Activated CD8-positive, alpha-beta T cell treated with anti-CD3 and anti-CD28 coated beads, Interleukin-2, amount 10 ng/mL, durations not matched to agents 7 days and 5 days (primary cell): ENCODE measurements around the gene ZACN. TPM values are rescaled to one million over a fixed set of nuclear protein-coding genes. Genes with fewer than 3 reads are reported as not detected.
"Not testable (repeated sequence)": the region's sequence is repeated elsewhere in the genome, so short reads cannot be mapped to it uniquely, and the experiment has no call there.

Experiments
- ATAC-seq: fragments of 150-1000 bp; cut with Tn5 transposase; one replicate; pipeline ENCODE4 v1.10.0; 2021; ENCODE audit warnings: moderate library complexity
- CTCF ChIA-PET: fragments of 350-600 bp; sonication (Branson Sonifier 250); formaldehyde crosslinking; loops from one replicate; lab custom pipeline; 2021; ENCODE audit warnings: antibody characterized with exemption; lab: Charles Lee
- POLR2A ChIA-PET: fragments of 350-600 bp; sonication (Branson Sonifier 250); formaldehyde crosslinking; loops from one replicate; lab custom pipeline; 2021; ENCODE audit warnings: antibody characterized with exemption; lab: Charles Lee
- DNase-seq: peaks from one replicate; pipeline ENCODE4 v3.0.0-alpha.2; 2020
- H3K27ac Mint-ChIP-seq: one replicate; pipeline ENCODE4 v1.8.0; 2021; ENCODE audit warnings: mild to moderate bottlenecking, mixed read lengths
- H3K27me3 Mint-ChIP-seq: one replicate; pipeline ENCODE4 v1.8.0; 2021; ENCODE audit warnings: low read depth, mixed read lengths
- H3K36me3 Mint-ChIP-seq: one replicate; pipeline ENCODE4 v1.8.0; 2021; ENCODE audit warnings: low read depth, mixed read lengths
- H3K4me1 Mint-ChIP-seq: one replicate; pipeline ENCODE4 v1.8.0; 2021; ENCODE audit warnings: low read depth, mixed read lengths
- H3K4me3 Mint-ChIP-seq: one replicate; pipeline ENCODE4 v1.8.0; 2021; ENCODE audit warnings: mild to moderate bottlenecking, mixed read lengths
- H3K9me3 Mint-ChIP-seq: one replicate; pipeline ENCODE4 v1.8.0; 2022; ENCODE audit warnings: mixed read lengths; ENCODE audit not compliant: insufficient read depth
- total RNA-seq, 2 experiments: library from RNA; stranded (reverse); gene quantifications; one replicate each; pipeline ENCODE4 v1.2.3, GENCODE V29; 2021

ZACN gene
- total RNA-seq, 2 experiments from 2014 or later: 0.18 to 0.34 TPM

DNA sequence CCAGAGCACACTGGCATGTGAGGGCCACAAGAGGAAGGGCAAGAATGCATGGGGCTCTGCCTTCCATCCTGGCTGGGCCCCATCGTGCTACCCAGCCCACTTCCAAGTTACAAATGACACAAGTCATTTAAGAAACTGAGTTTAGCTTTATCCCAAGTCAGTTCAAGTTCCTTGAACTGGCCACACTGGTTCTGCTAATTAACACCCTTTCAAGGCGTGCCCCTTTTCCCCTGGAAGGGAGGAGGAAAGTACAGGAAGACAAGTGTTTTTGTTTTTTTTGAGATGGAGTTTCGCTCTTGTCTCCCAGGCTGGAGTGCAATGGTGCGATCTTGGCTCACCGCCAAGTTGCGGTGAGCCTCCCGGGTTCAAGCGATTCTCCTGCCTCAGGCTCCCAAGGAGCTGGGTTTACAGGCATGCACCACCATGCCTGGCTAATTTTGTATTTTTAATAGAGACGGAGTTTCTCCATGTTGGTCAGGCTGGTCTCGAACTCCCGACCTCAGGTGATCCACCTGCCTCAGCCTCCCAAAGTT, 34.4 kb upstream of the ZACN start:
- POLR2A ChIA-PET, H3K4me3 Mint-ChIP-seq, DNase-seq, H3K27ac Mint-ChIP-seq, H3K27me3 Mint-ChIP-seq, ATAC-seq, H3K9me3 Mint-ChIP-seq, H3K4me1 Mint-ChIP-seq: not testable (repeated sequence)
- H3K36me3 Mint-ChIP-seq: peaks cover 68% of the 10 kb centered on the region
- CTCF ChIA-PET: interaction anchor here (3.4 kb wide), 1 partner anchor 30 kb away, joined by 11 read pairs; no protein-coding TSS in a partner anchor

DNA sequence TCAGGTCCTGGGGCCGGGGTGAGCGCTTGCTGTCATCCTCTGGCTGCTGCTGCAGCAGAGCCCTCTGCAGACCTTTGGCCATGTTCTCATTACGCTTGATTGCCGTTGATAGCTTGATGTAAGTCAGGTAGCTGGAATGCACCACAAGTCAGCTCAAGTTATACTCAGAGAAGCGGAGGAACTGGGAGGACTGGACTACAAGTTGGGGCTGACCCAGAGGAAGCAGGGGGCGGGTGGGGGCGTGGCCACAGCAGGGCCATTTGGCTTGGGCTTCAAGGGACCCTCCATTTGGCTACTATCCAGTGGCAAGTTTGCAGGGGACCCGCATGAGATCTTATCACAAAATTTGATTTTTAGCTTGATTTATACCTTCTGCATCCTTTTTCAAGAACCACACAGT, 32.9 kb upstream of the ZACN start:
- Mint-ChIP-seq H3K36me3 (peaks cover 70% of the 10 kb centered on the region), H3K9me3 (no peaks in the 10 kb centered on the region), H3K27ac (no peak overlapping the region), H3K4me1 (peaks cover 2% of the 10 kb centered on the region), H3K4me3 (no peak overlapping the region), H3K27me3 (no peaks in the 10 kb centered on the region)
- ChIA-PET CTCF (interaction anchor here (1.5 to 3.4 kb wide), 2 partner anchors 17 to 32 kb away, joined by 4 to 11 read pairs; no protein-coding TSS in a partner anchor), POLR2A (no interaction called here)
- ATAC-seq (no peak), DNase-seq (no peak)

DNA sequence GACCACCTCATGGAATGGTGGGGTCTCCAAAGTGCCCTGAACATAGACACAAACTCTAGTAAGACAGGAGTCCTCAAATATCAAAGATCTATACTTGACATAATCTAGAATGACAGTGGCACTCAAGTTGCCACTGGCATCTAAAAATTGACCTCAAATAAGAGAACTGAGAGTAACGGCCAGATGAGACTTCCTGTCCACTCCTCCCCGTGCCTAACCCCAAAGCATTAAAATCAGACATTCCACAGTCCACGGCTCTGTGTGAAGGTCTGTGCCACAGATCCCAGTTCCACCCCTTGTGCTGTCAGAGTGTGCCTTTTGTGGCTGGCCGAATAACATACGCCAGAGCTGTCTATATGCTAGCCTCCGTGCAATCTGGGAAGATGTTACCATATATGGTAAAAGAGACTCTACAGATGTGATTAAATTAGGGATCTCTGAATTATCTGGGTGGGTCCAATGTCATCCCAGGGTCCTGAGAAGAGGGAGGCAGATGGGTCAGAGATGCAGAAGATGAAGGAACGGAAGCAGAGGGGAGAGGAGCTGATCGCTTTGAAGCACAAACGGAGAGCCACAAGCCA, 30.9 kb upstream of the ZACN start:
- ChIA-PET POLR2A (interaction anchor here (0.6 kb wide), 1 partner anchor 330 kb away, joined by 6 read pairs; no protein-coding TSS in a partner anchor), CTCF (interaction anchor here (3.5 kb wide), 1 partner anchor 34 kb away, joined by 22 read pairs; no protein-coding TSS in a partner anchor)
- H3K27me3 Mint-ChIP-seq: no peaks in the 10 kb centered on the region
- no peak overlapping the region for H3K4me3 Mint-ChIP-seq
- H3K4me1 Mint-ChIP-seq: peaks cover 2% of the 10 kb centered on the region
- no peaks in the 10 kb centered on the region for H3K9me3 Mint-ChIP-seq
- peak overlapping the region; percentile 12 for H3K27ac Mint-ChIP-seq
- DNase-seq: no peak
- ATAC-seq: no peak
- peaks cover 68% of the 10 kb centered on the region for H3K36me3 Mint-ChIP-seq

DNA sequence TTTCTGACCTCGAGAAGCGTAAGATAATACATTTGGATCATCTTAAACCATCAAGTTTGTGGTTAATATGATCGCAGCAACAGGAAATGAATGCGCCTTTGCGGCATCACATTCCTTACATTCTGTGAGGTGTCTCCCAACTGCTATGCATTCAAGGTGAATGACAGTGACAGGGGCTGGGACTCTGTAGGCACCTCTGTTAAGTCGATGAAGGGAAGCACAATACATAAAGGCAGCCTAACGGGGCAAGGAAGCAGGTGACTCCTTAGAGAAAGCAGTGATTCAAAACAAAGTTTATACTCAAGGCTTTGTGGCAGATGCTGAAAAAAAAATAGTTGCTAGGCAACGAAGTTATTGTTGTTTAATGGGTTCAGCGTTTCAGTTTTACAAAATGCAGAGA, 30.3 kb upstream of the ZACN start:
- Mint-ChIP-seq H3K9me3 (no peaks in the 10 kb centered on the region), H3K27ac (no peak overlapping the region), H3K36me3 (peaks cover 66% of the 10 kb centered on the region), H3K4me1 (peaks cover 4% of the 10 kb centered on the region), H3K27me3 (no peaks in the 10 kb centered on the region), H3K4me3 (no peak overlapping the region)
- ChIA-PET CTCF (interaction anchor here (3.5 kb wide), 1 partner anchor 34 kb away, joined by 22 read pairs; no protein-coding TSS in a partner anchor), POLR2A (no interaction called here)
- DNase-seq (no peak), ATAC-seq (peak; percentile 23)

DNA sequence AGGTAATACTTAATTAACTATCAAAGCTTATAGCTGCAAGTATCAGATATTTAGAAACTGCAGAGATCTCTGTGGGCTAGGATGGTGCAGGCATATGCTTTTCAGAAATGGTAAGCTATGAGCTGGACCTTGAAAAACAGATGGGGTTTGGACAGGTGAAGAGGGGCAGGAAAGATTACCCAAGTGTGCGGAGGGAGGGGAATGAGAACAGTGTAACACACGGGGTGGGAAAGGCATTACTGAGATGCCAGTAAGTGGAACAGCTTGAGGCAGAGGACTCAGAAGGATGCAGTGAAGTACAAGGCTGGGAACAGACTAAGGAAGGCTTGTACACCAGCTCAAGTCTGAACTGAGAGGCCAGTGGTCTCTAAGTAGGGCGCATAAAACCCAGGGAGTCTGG, 29.7 kb upstream of the ZACN start:
- Mint-ChIP-seq H3K27ac (peak overlapping the region; percentile 11), H3K4me1 (peaks cover 4% of the 10 kb centered on the region), H3K27me3 (no peaks in the 10 kb centered on the region), H3K9me3 (no peaks in the 10 kb centered on the region), H3K36me3 (peaks cover 66% of the 10 kb centered on the region), H3K4me3 (no peak overlapping the region)
- DNase-seq (no peak), ATAC-seq (no peak)
- ChIA-PET POLR2A (interaction anchor here (0.8 kb wide), 1 partner anchor 16 kb away, joined by 4 read pairs; no protein-coding TSS in a partner anchor), CTCF (interaction anchor here (3.5 kb wide), 1 partner anchor 35 kb away, joined by 22 read pairs; no protein-coding TSS in a partner anchor)

DNA sequence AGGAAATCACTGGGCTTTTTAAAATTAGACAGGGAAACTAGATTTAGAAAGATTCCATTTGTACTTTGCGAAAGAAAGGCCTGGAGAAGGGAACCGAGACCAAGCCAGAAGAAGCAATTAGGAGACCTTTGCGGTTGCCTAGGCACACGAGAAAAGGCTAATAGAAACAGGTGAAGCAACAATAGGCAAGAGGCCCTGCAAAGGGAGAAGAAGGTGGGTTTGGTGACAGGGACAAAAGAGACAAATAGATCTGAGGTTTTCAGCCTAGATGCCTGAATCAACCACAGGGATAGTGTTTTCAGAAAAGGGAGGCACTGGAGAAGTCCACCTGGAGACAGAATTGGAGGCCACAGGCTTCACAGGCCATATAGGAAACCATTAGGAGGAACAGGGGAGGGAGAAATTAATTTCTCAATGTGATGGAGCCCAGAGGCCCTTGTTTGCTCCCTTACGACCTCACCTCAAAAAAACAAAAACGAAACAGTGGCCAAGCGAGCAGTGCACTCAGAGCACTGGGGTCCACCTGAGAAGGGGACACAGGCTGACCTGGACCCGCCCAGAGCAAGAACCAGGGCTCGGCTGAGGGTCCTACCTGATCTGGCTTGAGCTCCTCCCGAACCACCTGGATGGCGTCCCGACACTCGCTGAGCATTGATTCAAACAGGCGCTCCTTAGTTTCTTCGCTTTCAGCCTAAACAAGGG, 29.0 kb upstream of the ZACN start:
- Mint-ChIP-seq H3K4me1 (peaks cover 4% of the 10 kb centered on the region), H3K36me3 (peaks cover 60% of the 10 kb centered on the region), H3K27ac (no peak overlapping the region), H3K27me3 (no peaks in the 10 kb centered on the region), H3K9me3 (no peaks in the 10 kb centered on the region), H3K4me3 (no peak overlapping the region)
- DNase-seq: no peak
- ChIA-PET POLR2A (interaction anchor here (0.8 kb wide), 2 partner anchors 11 to 16 kb away, joined by 4 read pairs; no protein-coding TSS in a partner anchor), CTCF (interaction anchor here (3.5 kb wide), 1 partner anchor 36 kb away, joined by 22 read pairs; no protein-coding TSS in a partner anchor)
- ATAC-seq: no peak

DNA sequence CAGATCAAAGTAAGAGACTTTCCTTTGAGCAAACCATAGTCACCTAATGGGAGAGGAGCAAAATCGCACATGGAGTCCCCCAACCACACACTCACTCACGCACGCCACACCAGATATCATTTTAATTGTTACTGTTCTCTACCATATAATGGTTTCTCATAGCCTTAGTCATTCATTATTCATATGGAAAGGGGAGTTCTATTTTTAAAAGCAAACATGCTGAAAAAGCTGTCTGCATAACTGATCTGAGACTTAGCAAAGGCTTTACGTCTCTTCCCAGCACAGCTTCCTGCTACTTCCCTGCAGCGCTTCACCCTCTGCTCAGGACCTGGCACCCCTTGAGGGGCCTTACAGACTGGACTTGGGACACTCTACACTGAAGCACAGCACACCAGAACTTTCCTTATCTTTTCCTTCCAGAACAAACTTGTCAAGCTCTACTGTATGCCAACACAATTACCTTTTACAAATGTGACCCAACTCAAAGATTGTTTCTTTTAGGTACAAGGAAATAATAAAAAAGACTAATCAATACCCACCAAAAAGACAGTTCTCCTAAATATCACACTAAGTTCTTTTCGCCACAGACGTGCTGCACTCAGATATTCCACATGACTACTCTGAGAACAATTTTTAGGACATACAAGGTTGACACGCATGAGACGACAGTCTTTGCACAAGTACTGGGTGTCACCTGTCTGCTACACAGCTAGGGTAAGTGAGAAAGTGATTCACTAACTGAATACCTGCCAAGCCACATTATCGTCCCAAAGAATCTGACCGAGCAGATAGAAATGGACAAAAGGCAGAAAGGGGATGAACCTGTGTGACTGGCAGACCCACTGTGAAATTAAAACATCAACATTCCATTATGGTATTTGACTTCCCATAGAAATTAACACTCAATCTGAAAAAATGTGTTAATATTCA, 28.2 kb upstream of the ZACN start:
- Mint-ChIP-seq H3K4me1 (peaks cover 4% of the 10 kb centered on the region), H3K27me3 (no peaks in the 10 kb centered on the region), H3K9me3 (no peaks in the 10 kb centered on the region), H3K36me3 (peaks cover 53% of the 10 kb centered on the region), H3K27ac (no peak overlapping the region), H3K4me3 (no peak overlapping the region)
- ATAC-seq (no peak), DNase-seq (no peak)
- ChIA-PET POLR2A (interaction anchor here (0.8 kb wide), 1 partner anchor 12 kb away, joined by 4 read pairs; no protein-coding TSS in a partner anchor), CTCF (interaction anchor here (1.2 to 3.5 kb wide), 3 partner anchors 12 to 36 kb away, joined by 3 to 22 read pairs (median 3); no protein-coding TSS in a partner anchor)

DNA sequence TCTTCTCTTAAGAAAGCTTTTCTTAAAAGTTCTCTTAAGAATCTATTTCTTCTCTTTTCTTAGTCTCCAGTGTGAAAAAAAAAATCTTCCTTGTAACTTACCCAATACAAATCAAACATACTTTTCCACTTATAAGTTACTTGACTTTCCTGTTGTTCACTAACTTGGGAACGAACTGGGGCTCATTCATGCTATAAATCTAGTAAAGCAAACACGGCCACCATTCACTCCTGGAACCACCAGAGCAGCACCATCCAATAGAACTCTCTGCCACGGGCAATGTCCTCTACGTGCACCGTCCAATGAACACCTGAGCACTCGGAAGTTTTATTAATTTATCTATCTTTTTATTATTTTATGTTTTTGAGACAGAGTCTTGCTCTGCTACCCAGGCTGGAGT, 27.4 kb upstream of the ZACN start:
- POLR2A ChIA-PET: no interaction called here
- no peak overlapping the region for H3K27ac Mint-ChIP-seq
- peaks cover 51% of the 10 kb centered on the region for H3K36me3 Mint-ChIP-seq

DNA sequence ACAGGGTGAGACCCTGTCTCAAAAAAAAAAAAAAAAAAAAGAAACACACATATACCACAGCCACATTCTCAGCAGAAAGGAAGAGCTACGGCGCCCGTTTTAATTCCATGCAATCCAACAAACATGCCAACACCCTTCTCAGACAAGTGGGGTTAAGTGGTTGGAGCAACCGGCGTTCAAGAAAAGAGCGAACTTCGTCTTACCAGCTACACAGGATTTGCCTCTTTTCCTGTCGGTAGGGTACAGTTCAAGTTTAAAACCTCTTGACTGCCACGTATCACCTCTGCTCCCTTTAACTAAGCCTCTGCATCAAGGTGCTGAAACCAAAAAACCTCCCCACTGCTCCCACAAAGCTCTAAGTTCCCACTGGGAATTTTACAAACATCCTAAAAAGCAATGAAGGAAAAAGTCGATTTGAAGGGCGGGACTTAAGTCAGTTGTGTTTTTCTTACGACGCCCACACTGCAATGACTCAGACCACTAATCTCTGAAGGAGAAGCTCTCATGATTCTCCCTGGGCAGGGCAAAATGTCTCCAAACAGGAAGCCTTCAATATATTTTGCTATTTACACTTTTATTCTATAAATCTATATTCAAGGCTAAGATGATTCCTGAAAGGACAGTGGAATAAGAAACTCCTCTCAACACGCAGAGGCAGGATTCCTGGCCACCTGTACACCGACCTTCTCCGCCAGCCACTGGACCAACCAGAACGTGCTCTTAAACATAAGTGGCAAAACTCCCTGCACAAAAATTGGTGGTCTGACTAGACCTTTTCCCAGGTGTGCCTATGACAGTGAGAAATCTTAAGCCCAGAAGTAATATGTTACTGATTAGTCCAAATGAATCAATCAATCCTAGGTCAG, 25.5 kb upstream of the ZACN start:
- Mint-ChIP-seq H3K4me3 (no peak overlapping the region), H3K27me3 (no peaks in the 10 kb centered on the region), H3K36me3 (peaks cover 52% of the 10 kb centered on the region), H3K4me1 (peaks cover 4% of the 10 kb centered on the region), H3K9me3 (no peaks in the 10 kb centered on the region), H3K27ac (peak overlapping the region; percentile 18)
- ChIA-PET POLR2A (no interaction called here), CTCF (interaction anchor here (0.7 to 1.3 kb wide), 3 partner anchors 37 to 48 kb away, joined by 3 to 5 read pairs (median 3); no protein-coding TSS in a partner anchor)
- no peak for ATAC-seq
- DNase-seq: no peak

More for the DNA sequence above, 27.4 kb upstream of the ZACN start:
- no peak for ATAC-seq
- H3K27me3 Mint-ChIP-seq: no peaks in the 10 kb centered on the region
- H3K4me1 Mint-ChIP-seq: peaks cover 4% of the 10 kb centered on the region
- H3K9me3 Mint-ChIP-seq: no peaks in the 10 kb centered on the region
- CTCF ChIA-PET: interaction anchor here (1.2 to 3.5 kb wide), 3 partner anchors 11 to 37 kb away, joined by 3 to 22 read pairs (median 3); no protein-coding TSS in a partner anchor
- DNase-seq: no peak
- no peak overlapping the region for H3K4me3 Mint-ChIP-seq

DNA sequence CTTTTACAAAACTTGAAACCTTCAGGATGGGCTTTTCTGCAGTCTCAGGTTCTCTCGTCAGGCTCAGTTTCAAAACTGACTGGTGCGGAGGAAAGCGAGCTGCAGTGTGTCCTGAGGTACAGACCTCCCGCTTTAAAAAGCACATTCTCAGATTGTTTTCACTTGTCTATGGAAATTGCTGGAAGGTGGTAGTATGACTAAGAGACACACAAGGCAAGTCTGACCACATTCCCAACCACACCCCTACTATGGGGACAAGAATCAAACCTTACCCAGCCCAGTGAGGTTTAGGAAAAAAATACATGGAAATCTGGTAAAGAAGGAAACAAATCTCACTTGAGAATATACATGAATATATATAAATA, 24.9 kb upstream of the ZACN start:
- CTCF ChIA-PET: interaction anchor here (0.7 to 1.3 kb wide), 3 partner anchors 37 to 49 kb away, joined by 3 to 5 read pairs (median 3); no protein-coding TSS in a partner anchor

More for the DNA sequence above, 24.9 kb upstream of the ZACN start:
- Mint-ChIP-seq H3K27ac (no peak overlapping the region), H3K36me3 (peaks cover 51% of the 10 kb centered on the region), H3K9me3 (no peaks in the 10 kb centered on the region), H3K4me1 (peaks cover 2% of the 10 kb centered on the region), H3K27me3 (no peaks in the 10 kb centered on the region), H3K4me3 (no peak overlapping the region)
- POLR2A ChIA-PET: no interaction called here
- no peak for ATAC-seq
- DNase-seq: no peak
